Breast epithelium (tissue), 4 donors: ENCODE measurements around the gene FLRT2. TPM values are rescaled to one million over a fixed set of nuclear protein-coding genes. Genes with fewer than 3 reads are reported as not detected.

Experiments used
- DNase-seq, 2 donors: peaks; one replicate each; pipeline ENCODE4 v3.0.0-alpha.2; 2019; ENCODE audit warnings: low spot score in 2 of 2
- H3K27ac ChIP-seq, 2 donors: fragments of 200-600 bp; sonication (generic) in 1 of 2; one replicate each; pipeline ENCODE4 v1.5.1; 2016 to 2019; ENCODE audit warnings: mild to moderate bottlenecking in 1 of 2
- H3K27me3 ChIP-seq, 2 donors: fragments of 200-600 bp; sonication (generic) in 1 of 2; one replicate each; pipeline versions ENCODE4 v1.5.1 to v1.6.0; 2017 to 2019; ENCODE audit warnings: control low read depth in 1 of 2, mild to moderate bottlenecking in 1 of 2
- H3K36me3 ChIP-seq: fragments of 200-600 bp; one replicate; pipeline ENCODE4 v1.5.1; 2019
- H3K4me1 ChIP-seq, 2 donors: fragments of 200-600 bp; sonication (generic); one replicate each; pipeline ENCODE4 v1.5.1; 2016 to 2019; ENCODE audit warnings: control low read depth in 1 of 2
- H3K4me3 ChIP-seq, 3 donors: fragments of 200-600 bp; sonication (generic); 1 replicate in 2 of 3; 2 replicates in 1 of 3; pipeline ENCODE4 v1.5.1; 2016 to 2019; ENCODE audit warnings: mild to moderate bottlenecking in 3 of 3, moderate library complexity in 2 of 3
- H3K9me3 ChIP-seq, 2 donors: fragments of 200-600 bp; sonication (generic) in 1 of 2; one replicate each; pipeline ENCODE4 v1.5.1; 2016 to 2019; ENCODE audit warnings: control low read depth in 1 of 2
- CTCF ChIP-seq, 3 donors: fragments of 450-650 bp; IDR thresholded peaks; one replicate each; pipeline ENCODE4 v1.5.1; 2016 to 2017; ENCODE audit warnings: antibody characterized with exemption in 3 of 3, mild to moderate bottlenecking in 3 of 3, moderate library complexity in 3 of 3
- POLR2A ChIP-seq: fragments of 450-650 bp; IDR thresholded peaks from one replicate; pipeline ENCODE4 v1.6.1; 2016; ENCODE audit warnings: antibody characterized with exemption, mild to moderate bottlenecking, moderate library complexity
- POLR2AphosphoS5 ChIP-seq, 3 donors: sonication (generic); formaldehyde crosslinking; IDR thresholded peaks; one replicate each; pipeline ENCODE4 v1.6.1; 2017; ENCODE audit warnings: antibody characterized with exemption in 3 of 3
- intact Hi-C: fragments of 100-400 bp; cut with DNase I; formaldehyde crosslinking; loops from one replicate; pipeline ENCODE4 v1.15.1; 2023; ENCODE audit warnings: low total_unique reads
- total RNA-seq, 3 donors: library from RNA; depleted of rRNA; stranded (reverse); fragments of >200 nt; gene quantifications; one replicate each; pipeline ENCODE4 v1.1.0, GENCODE V29; 2016

FLRT2 gene
- total RNA-seq, 3 donors from 2014 or later: 5.2 to 12.6 (median 10.5) TPM

- no peak overlapping the region for H3K4me3 ChIP-seq
Observed at GRCh38 chr14:85516239-85517113, 13.5 kb upstream of the FLRT2 start.

GRCh38 chr14:85517114-85517688, 12.7 kb upstream of the FLRT2 start:
- intact Hi-C loops: loop anchor here (5.0 kb wide), 1 partner anchor 285 kb away; no protein-coding TSS in a partner anchor
- H3K27ac ChIP-seq: no peak overlapping the region
- DNase-seq: no peak
- no peaks in the 10 kb centered on the region for H3K4me1 ChIP-seq
- no peak overlapping the region for H3K4me3 ChIP-seq
- no peaks in the 10 kb centered on the region for H3K36me3 ChIP-seq
- no peaks in the 10 kb centered on the region for H3K27me3 ChIP-seq
- no peak for TF ChIP-seq CTCF (IDR thresholded peaks at IDR 0.05)
- TF ChIP-seq POLR2AphosphoS5 (IDR thresholded peaks at IDR 0.05): no peak
- no peak for TF ChIP-seq POLR2A
- no peaks in the 10 kb centered on the region for H3K9me3 ChIP-seq

More at GRCh38 chr14:85516239-85517113, 13.5 kb upstream of the FLRT2 start:
- TF ChIP-seq CTCF (IDR thresholded peaks at IDR 0.05): no peak
- Histone ChIP-seq H3K27ac (no peak overlapping the region), H3K4me1 (no peaks in the 10 kb centered on the region), H3K27me3 (no peaks in the 10 kb centered on the region), H3K9me3 (no peaks in the 10 kb centered on the region), H3K36me3 (no peaks in the 10 kb centered on the region)
- no peak for DNase-seq
- intact Hi-C loops: loop anchor here (5.0 kb wide), 1 partner anchor 284 kb away; no protein-coding TSS in a partner anchor

GRCh38 chr14:85519661-85520305, 10.2 kb upstream of the FLRT2 start:
- TF ChIP-seq CTCF (IDR thresholded peaks at IDR 0.05) (no peak), POLR2A (no peak), POLR2AphosphoS5 (IDR thresholded peaks at IDR 0.05) (no peak)
- H3K27ac ChIP-seq: no peak overlapping the region
- no peaks in the 10 kb centered on the region for H3K9me3 ChIP-seq
- no peak overlapping the region for H3K4me3 ChIP-seq
- DNase-seq: no peak
- no peaks in the 10 kb centered on the region for H3K4me1 ChIP-seq
- H3K27me3 ChIP-seq: no peaks in the 10 kb centered on the region
- H3K36me3 ChIP-seq: no peaks in the 10 kb centered on the region
- intact Hi-C loops: loop anchor here (5.0 kb wide), 1 partner anchor 287 kb away; no protein-coding TSS in a partner anchor

GRCh38 chr14:85520581-85520980, 9.4 kb upstream of the FLRT2 start:
- no peak for DNase-seq
- Histone ChIP-seq H3K9me3 (no peaks in the 10 kb centered on the region), H3K4me3 (no peak overlapping the region), H3K27ac (no peak overlapping the region), H3K4me1 (no peaks in the 10 kb centered on the region), H3K27me3 (no peaks in the 10 kb centered on the region), H3K36me3 (no peaks in the 10 kb centered on the region)
- TF ChIP-seq POLR2AphosphoS5 (IDR thresholded peaks at IDR 0.05) (no peak), POLR2A (no peak), CTCF (IDR thresholded peaks at IDR 0.05) (no peak)
- intact Hi-C loops: no loop called here

- intact Hi-C loops: no loop called here
- no peaks in the 10 kb centered on the region for H3K27me3 ChIP-seq
- DNase-seq: no peak
- H3K36me3 ChIP-seq: no peaks in the 10 kb centered on the region
- H3K4me3 ChIP-seq: no peak overlapping the region
- H3K4me1 ChIP-seq: no peaks in the 10 kb centered on the region
- TF ChIP-seq POLR2A (no peak), CTCF (IDR thresholded peaks at IDR 0.05) (no peak), POLR2AphosphoS5 (IDR thresholded peaks at IDR 0.05) (no peak)
- no peak overlapping the region for H3K27ac ChIP-seq
- no peaks in the 10 kb centered on the region for H3K9me3 ChIP-seq
Observed at GRCh38 chr14:85523624-85524023, 6.3 kb upstream of the FLRT2 start.
